Measurements from ENCODE around the gene ATP6V1E1.

ATP6V1E1 gene

GRCh38 chr22:17542452-17542851, 86.1 kb downstream of the ATP6V1E1 start:
- no peak for DNase-seq (ENCODE audit: low read depth)
- no peak overlapping the region for H3K4me3 ChIP-seq (ENCODE audit: low read depth, low read length)
- TF ChIP-seq, protein P1, sequence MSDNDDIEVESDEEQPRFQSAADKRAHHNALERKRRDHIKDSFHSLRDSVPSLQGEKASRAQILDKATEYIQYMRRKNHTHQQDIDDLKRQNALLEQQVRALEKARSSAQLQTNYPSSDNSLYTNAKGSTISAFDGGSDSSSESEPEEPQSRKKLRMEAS (IDR thresholded peaks at IDR 0.05; ENCODE audit: low read depth, low read length), result no peak
- TF ChIP-seq, protein P2, sequence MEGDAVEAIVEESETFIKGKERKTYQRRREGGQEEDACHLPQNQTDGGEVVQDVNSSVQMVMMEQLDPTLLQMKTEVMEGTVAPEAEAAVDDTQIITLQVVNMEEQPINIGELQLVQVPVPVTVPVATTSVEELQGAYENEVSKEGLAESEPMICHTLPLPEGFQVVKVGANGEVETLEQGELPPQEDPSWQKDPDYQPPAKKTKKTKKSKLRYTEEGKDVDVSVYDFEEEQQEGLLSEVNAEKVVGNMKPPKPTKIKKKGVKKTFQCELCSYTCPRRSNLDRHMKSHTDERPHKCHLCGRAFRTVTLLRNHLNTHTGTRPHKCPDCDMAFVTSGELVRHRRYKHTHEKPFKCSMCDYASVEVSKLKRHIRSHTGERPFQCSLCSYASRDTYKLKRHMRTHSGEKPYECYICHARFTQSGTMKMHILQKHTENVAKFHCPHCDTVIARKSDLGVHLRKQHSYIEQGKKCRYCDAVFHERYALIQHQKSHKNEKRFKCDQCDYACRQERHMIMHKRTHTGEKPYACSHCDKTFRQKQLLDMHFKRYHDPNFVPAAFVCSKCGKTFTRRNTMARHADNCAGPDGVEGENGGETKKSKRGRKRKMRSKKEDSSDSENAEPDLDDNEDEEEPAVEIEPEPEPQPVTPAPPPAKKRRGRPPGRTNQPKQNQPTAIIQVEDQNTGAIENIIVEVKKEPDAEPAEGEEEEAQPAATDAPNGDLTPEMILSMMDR (IDR thresholded peaks at IDR 0.05; ENCODE audit: low read depth, low read length), result no peak
